CD4-positive, alpha-beta T cell (primary cell): ENCODE measurements around the gene COL13A1. TPM values are rescaled to one million over a fixed set of nuclear protein-coding genes. Genes with fewer than 3 reads are reported as not detected.

Experiments used
- ATAC-seq: fragments of 200-7000 bp; cut with Tn5 transposase; one replicate; pipeline ENCODE4 v1.10.0; 2022; ENCODE audit warnings: mild to moderate bottlenecking; ENCODE audit not compliant: poor library complexity
- CTCF ChIA-PET: fragments of 350-600 bp; sonication (Branson Sonifier 250); formaldehyde crosslinking; loops from one replicate; lab custom pipeline; 2021; ENCODE audit warnings: antibody characterized with exemption, inconsistent platforms; lab: Charles Lee
- POLR2A ChIA-PET: fragments of 350-600 bp; sonication (Branson Sonifier 250); formaldehyde crosslinking; loops from one replicate; lab custom pipeline; 2021; ENCODE audit warnings: antibody characterized with exemption, inconsistent platforms; lab: Charles Lee
- DNase-seq, 14 experiments: peaks; one replicate each; pipeline ENCODE4 v3.0.0-alpha.2; 2013 to 2020; ENCODE audit warnings: mixed read lengths in 2 of 14
- H3K27ac ChIP-seq, 2 donors: one replicate each; pipeline versions ENCODE4 v1.5.1 to v1.7.0; 2013; ENCODE audit warnings: low read length in 2 of 2, low read depth in 1 of 2, mild to moderate bottlenecking in 1 of 2
- H3K27me3 ChIP-seq, 2 experiments: 1 replicate in 1 of 2; 2 replicates in 1 of 2; pipeline versions ENCODE4 v1.6.1 to v1.7.0; 2013; ENCODE audit warnings: low read length in 2 of 2, control low read depth in 1 of 2, mild to moderate bottlenecking in 1 of 2, moderate library complexity in 1 of 2; ENCODE audit not compliant: insufficient read depth in 2 of 2, control insufficient read depth in 1 of 2
- H3K36me3 ChIP-seq: one replicate; pipeline ENCODE4 v1.6.1; 2013; ENCODE audit warnings: low read length, control low read depth; ENCODE audit not compliant: insufficient read depth
- H3K4me1 ChIP-seq: one replicate; pipeline ENCODE4 v1.6.1; 2013; ENCODE audit warnings: low read length, control low read depth; ENCODE audit not compliant: insufficient read depth
- H3K4me3 ChIP-seq: one replicate; pipeline ENCODE4 v1.5.1; 2013; ENCODE audit warnings: mild to moderate bottlenecking, low read length, moderate library complexity
- H3K9me3 ChIP-seq, 2 experiments: 1 replicate in 1 of 2; 2 replicates in 1 of 2; pipeline versions ENCODE4 v1.6.1 to v1.7.0; 2013; ENCODE audit warnings: low read length in 2 of 2, mild to moderate bottlenecking in 2 of 2, control low read depth in 1 of 2, moderate library complexity in 1 of 2; ENCODE audit not compliant: control insufficient read depth in 1 of 2, insufficient read depth in 1 of 2
- H3K27ac Mint-ChIP-seq: one replicate; pipeline ENCODE4 v1.8.0; 2020; ENCODE audit warnings: mixed read lengths
- H3K27me3 Mint-ChIP-seq: one replicate; pipeline ENCODE4 v1.8.0; 2021; ENCODE audit warnings: mixed read lengths
- H3K36me3 Mint-ChIP-seq: one replicate; pipeline ENCODE4 v1.8.0; 2021; ENCODE audit warnings: low read depth, mixed read lengths
- H3K4me1 Mint-ChIP-seq: one replicate; pipeline ENCODE4 v1.8.0; 2021; ENCODE audit warnings: low read depth, mixed read lengths
- H3K4me3 Mint-ChIP-seq: one replicate; pipeline ENCODE4 v1.8.0; 2020; ENCODE audit warnings: mild to moderate bottlenecking, mixed read lengths
- H3K9me3 Mint-ChIP-seq: one replicate; pipeline ENCODE4 v1.8.0; 2020; ENCODE audit warnings: mixed read lengths
- CTCF ChIP-seq: fragments of 200-600 bp; IDR thresholded peaks from one replicate; pipeline ENCODE4 v1.8.0; 2022; ENCODE audit warnings: antibody characterized with exemption, mild to moderate bottlenecking
- intact Hi-C, 2 experiments: fragments of 100-400 bp; cut with DNase I in 1 of 2; cut with micrococcal nuclease in 1 of 2; formaldehyde crosslinking; loops; one replicate each; pipeline versions ENCODE4 v1.15.1 to v1.9.0; 2023 to 2025; cut with DNase I, micrococcal nuclease
- total RNA-seq, 174 experiments: library from RNA in 2 of 174; stranded (reverse) in 2 of 174; gene quantifications; one replicate each; pipeline ENCODE4 v1.2.3 and lab custom pipeline; 2021 to 2026

Gene COL13A1
- total RNA-seq, 2 experiments from 2014 or later = not detected

- intact Hi-C loops = no loop called here
- H3K4me3 ChIP-seq = no peak overlapping the region
- ChIA-PET POLR2A (no interaction called here), CTCF (no interaction called here)
- Mint-ChIP-seq H3K9me3 (no peaks in the 10 kb centered on the region), H3K27ac (no peak overlapping the region), H3K4me3 (no peak overlapping the region), H3K27me3 (peaks cover 12% of the 10 kb centered on the region), H3K4me1 (no peaks in the 10 kb centered on the region), H3K36me3 (no peaks in the 10 kb centered on the region)
- ATAC-seq (no peak), DNase-seq (no peak)
- no peak for TF ChIP-seq CTCF
- H3K9me3 ChIP-seq = no peaks in the 10 kb centered on the region
- H3K36me3 ChIP-seq = no peaks in the 10 kb centered on the region
- H3K27ac ChIP-seq = no peak overlapping the region
- no peaks in the 10 kb centered on the region for H3K27me3 ChIP-seq
- no peaks in the 10 kb centered on the region for H3K4me1 ChIP-seq
Observed at GRCh38 chr10:69759641-69760040, 42.1 kb upstream of the COL13A1 start.

- no peak overlapping the region for H3K27ac Mint-ChIP-seq
- H3K27ac ChIP-seq = no peak overlapping the region
- H3K4me1 ChIP-seq = no peaks in the 10 kb centered on the region
- no peaks in the 10 kb centered on the region for H3K27me3 ChIP-seq
- intact Hi-C loops = no loop called here
- no peaks in the 10 kb centered on the region for H3K9me3 ChIP-seq
- no peak overlapping the region for H3K4me3 Mint-ChIP-seq
- ChIA-PET POLR2A (no interaction called here), CTCF (no interaction called here)
- no peaks in the 10 kb centered on the region for H3K9me3 Mint-ChIP-seq
- no peak overlapping the region for H3K4me3 ChIP-seq
- H3K4me1 Mint-ChIP-seq = no peaks in the 10 kb centered on the region
- DNase-seq = no peak
- no peak for TF ChIP-seq CTCF
- no peak for ATAC-seq
- H3K36me3 Mint-ChIP-seq = no peaks in the 10 kb centered on the region
- peaks cover 12% of the 10 kb centered on the region for H3K27me3 Mint-ChIP-seq
- no peaks in the 10 kb centered on the region for H3K36me3 ChIP-seq
Observed at GRCh38 chr10:69760072-69760471, 41.6 kb upstream of the COL13A1 start.

GRCh38 chr10:69761320-69761719 lies 40.4 kb upstream of the COL13A1 start:
- H3K36me3 Mint-ChIP-seq = no peaks in the 10 kb centered on the region
- intact Hi-C loops = no loop called here

More at GRCh38 chr10:69761320-69761719, 40.4 kb upstream of the COL13A1 start:
- no peaks in the 10 kb centered on the region for H3K4me1 ChIP-seq
- H3K9me3 ChIP-seq = no peaks in the 10 kb centered on the region
- Mint-ChIP-seq H3K27ac (no peak overlapping the region), H3K27me3 (peaks cover 12% of the 10 kb centered on the region), H3K4me3 (no peak overlapping the region), H3K9me3 (no peaks in the 10 kb centered on the region), H3K4me1 (no peaks in the 10 kb centered on the region)
- ATAC-seq (no peak), DNase-seq (no peak)
- POLR2A ChIA-PET = no interaction called here
- TF ChIP-seq CTCF = no peak
- CTCF ChIA-PET = no interaction called here
- no peak overlapping the region for H3K27ac ChIP-seq
- H3K4me3 ChIP-seq = no peak overlapping the region
- H3K36me3 ChIP-seq = no peaks in the 10 kb centered on the region
- H3K27me3 ChIP-seq = no peaks in the 10 kb centered on the region
